HepG2 (cell line): ENCODE data around the gene HCFC1R1. TPM values are rescaled to one million over a fixed set of nuclear protein-coding genes. Genes with fewer than 3 reads are reported as not detected.

ENCODE experiments used
- CEBPG ChIP-seq: IDR thresholded peaks from 2 replicates; pipeline ENCODE4 v1.6.1; 2016
- ETV5 ChIP-seq: IDR thresholded peaks from 2 replicates; pipeline ENCODE4 v1.6.1; 2018; ENCODE audit warnings: missing biosample characterization, missing genetic modification reagents, inconsistent platforms, borderline replicate concordance
- HOXA3 ChIP-seq: sonication (generic); formaldehyde crosslinking; IDR thresholded peaks from 2 replicates; pipeline ENCODE4 v1.5.0; 2020; ENCODE audit warnings: missing genetic modification reagents
- JARID2 ChIP-seq: sonication (generic); formaldehyde crosslinking; IDR thresholded peaks from 2 replicates; pipeline ENCODE4 v1.8.1; 2023; ENCODE audit warnings: missing genetic modification reagents, inconsistent platforms; ENCODE audit not compliant: insufficient replicate concordance
- KLF15 ChIP-seq: sonication (generic); formaldehyde crosslinking; IDR thresholded peaks from 2 replicates; pipeline ENCODE4 v1.8.1; 2023; ENCODE audit warnings: borderline replicate concordance, mild to moderate bottlenecking, inconsistent platforms, missing genetic modification reagents, mixed read lengths
- KLF6 ChIP-seq: IDR thresholded peaks from 2 replicates; pipeline ENCODE4 v1.8.0; 2016; ENCODE audit warnings: missing biosample characterization, missing genetic modification reagents
- KMT2A ChIP-seq: sonication (generic); formaldehyde crosslinking; IDR thresholded peaks from 2 replicates; pipeline ENCODE4 v1.4.0; 2020; ENCODE audit warnings: missing genetic modification reagents
- PHF21A ChIP-seq: sonication (generic); formaldehyde crosslinking; IDR thresholded peaks from 2 replicates; pipeline ENCODE4 v1.5.0; 2020; ENCODE audit warnings: mild to moderate bottlenecking, missing genetic modification reagents
- SP4 ChIP-seq: sonication (generic); formaldehyde crosslinking; IDR thresholded peaks from 2 replicates; pipeline ENCODE4 v1.8.1; 2023; ENCODE audit warnings: mild to moderate bottlenecking, missing genetic modification reagents
- SRSF9 ChIP-seq: fragments of 200-400 bp; formaldehyde crosslinking; IDR thresholded peaks from 2 replicates; pipeline ENCODE4 v1.6.1; 2018; ENCODE audit warnings: borderline replicate concordance, mild to moderate bottlenecking, low read depth, low read length; ENCODE audit not compliant: insufficient read depth, poor library complexity, severe bottlenecking
- ZNF264 ChIP-seq: sonication (generic); formaldehyde crosslinking; IDR thresholded peaks from 2 replicates; pipeline ENCODE4 v1.4.0; 2020; ENCODE audit warnings: missing genetic modification reagents
- ZNF331 ChIP-seq: sonication (generic); formaldehyde crosslinking; IDR thresholded peaks from 2 replicates; pipeline ENCODE4 v1.4.0; 2020; ENCODE audit warnings: missing genetic modification reagents
- ZNF432 ChIP-seq: sonication (generic); formaldehyde crosslinking; IDR thresholded peaks from 2 replicates; pipeline ENCODE4 v1.5.0; 2020; ENCODE audit warnings: missing genetic modification reagents, mild to moderate bottlenecking, borderline replicate concordance
- polyA plus RNA-seq, 8 experiments: library from polyadenylated mRNA; depleted of rRNA in 3 of 8; stranded (reverse) in 7 of 8; unstranded in 1 of 8; fragments of >200 nt; fragmentation: Illumina TruSeq in 4 of 8; extraction: Trizol in 4 of 8; gene quantifications; 2 replicates each; pipeline versions ENCODE4 v1.2.1 to v1.2.3, GENCODE V29; 2011 to 2016; ENCODE audit warnings: low read depth in 4 of 8, missing spikeins in 1 of 8, mixed read lengths in 1 of 8; ENCODE audit not compliant: insufficient read depth in 1 of 8
- total RNA-seq, 5 experiments: library from RNA; depleted of rRNA; stranded (reverse); fragments of >200 nt; fragmentation: Illumina TruSeq; extraction: Trizol; gene quantifications; 2 replicates each; pipeline ENCODE4 v1.2.3, GENCODE V29; 2016; ENCODE audit warnings: low read depth in 1 of 5
- TF ChIP-seq, protein P1 (sequence below): IDR thresholded peaks from 2 replicates; pipeline ENCODE4 v1.6.1; 2016; ENCODE audit warnings: low read depth, control low read depth
- TF ChIP-seq, protein P2 (sequence below): IDR thresholded peaks from 2 replicates; pipeline ENCODE4 v1.6.1; 2016; ENCODE audit warnings: low read depth, missing genetic modification reagents, missing compliant biosample characterization
- TF ChIP-seq, protein P3 (sequence below): sonication (generic); formaldehyde crosslinking; IDR thresholded peaks from 2 replicates; pipeline ENCODE4; 2020; ENCODE audit warnings: missing genetic modification reagents, mild to moderate bottlenecking, borderline replicate concordance
- TF ChIP-seq, protein P4 (sequence below): IDR thresholded peaks from 2 replicates; pipeline ENCODE4 v1.6.1; 2018; ENCODE audit warnings: missing genetic modification reagents
- TF ChIP-seq, protein P5 (sequence below): IDR thresholded peaks from 2 replicates; pipeline ENCODE4 v1.6.1; 2012; ENCODE audit warnings: inconsistent platforms

Gene HCFC1R1
- total and polyA plus RNA-seq, 2 of the 13 experiments (the other 11 are each of a cell fraction or from before 2014, with no cell fraction given), result 13.8 to 16.1 TPM

DNA sequence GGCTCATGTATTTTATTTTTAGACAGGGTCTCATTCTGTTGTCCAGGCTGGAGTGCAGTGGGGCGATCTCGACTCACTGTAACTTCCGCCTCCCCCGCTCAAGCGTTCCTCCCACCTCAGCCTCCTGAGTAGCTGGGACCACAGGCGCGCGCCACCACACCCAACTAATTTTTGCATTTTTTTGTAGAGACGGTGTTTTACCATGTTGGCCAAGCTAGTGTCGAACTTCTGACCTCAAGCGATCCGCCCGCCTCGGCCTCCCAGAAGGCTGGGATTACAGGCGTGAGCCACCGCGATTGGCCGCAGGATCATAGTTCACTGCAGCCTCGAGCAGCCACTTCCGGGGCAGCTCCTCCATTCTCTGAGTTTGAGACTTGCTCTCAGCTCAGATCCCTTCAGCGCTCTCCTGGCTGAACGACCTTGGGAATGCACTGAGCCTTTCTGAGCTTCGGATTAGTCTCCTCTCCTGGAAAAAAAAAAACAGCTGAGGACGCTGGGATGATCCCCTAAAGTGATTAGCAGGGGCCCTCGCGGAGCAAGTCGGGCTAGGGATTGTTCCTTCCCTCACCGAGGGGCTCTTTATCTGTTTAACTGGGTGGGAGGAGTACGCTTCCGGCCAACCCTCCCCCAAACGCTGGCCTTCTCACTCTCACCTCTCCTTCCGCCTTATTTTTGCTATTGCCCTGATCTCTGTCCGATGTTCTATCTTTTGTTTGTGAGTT lies 42.4 kb downstream of the HCFC1R1 start (continued):
- TF ChIP-seq, protein P1, sequence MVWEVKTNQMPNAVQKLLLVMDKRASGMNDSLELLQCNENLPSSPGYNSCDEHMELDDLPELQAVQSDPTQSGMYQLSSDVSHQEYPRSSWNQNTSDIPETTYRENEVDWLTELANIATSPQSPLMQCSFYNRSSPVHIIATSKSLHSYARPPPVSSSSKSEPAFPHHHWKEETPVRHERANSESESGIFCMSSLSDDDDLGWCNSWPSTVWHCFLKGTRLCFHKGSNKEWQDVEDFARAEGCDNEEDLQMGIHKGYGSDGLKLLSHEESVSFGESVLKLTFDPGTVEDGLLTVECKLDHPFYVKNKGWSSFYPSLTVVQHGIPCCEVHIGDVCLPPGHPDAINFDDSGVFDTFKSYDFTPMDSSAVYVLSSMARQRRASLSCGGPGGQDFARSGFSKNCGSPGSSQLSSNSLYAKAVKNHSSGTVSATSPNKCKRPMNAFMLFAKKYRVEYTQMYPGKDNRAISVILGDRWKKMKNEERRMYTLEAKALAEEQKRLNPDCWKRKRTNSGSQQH, result peak; percentile 72; the same call in 1 of the 2 replicates
- TF ChIP-seq, protein P2, sequence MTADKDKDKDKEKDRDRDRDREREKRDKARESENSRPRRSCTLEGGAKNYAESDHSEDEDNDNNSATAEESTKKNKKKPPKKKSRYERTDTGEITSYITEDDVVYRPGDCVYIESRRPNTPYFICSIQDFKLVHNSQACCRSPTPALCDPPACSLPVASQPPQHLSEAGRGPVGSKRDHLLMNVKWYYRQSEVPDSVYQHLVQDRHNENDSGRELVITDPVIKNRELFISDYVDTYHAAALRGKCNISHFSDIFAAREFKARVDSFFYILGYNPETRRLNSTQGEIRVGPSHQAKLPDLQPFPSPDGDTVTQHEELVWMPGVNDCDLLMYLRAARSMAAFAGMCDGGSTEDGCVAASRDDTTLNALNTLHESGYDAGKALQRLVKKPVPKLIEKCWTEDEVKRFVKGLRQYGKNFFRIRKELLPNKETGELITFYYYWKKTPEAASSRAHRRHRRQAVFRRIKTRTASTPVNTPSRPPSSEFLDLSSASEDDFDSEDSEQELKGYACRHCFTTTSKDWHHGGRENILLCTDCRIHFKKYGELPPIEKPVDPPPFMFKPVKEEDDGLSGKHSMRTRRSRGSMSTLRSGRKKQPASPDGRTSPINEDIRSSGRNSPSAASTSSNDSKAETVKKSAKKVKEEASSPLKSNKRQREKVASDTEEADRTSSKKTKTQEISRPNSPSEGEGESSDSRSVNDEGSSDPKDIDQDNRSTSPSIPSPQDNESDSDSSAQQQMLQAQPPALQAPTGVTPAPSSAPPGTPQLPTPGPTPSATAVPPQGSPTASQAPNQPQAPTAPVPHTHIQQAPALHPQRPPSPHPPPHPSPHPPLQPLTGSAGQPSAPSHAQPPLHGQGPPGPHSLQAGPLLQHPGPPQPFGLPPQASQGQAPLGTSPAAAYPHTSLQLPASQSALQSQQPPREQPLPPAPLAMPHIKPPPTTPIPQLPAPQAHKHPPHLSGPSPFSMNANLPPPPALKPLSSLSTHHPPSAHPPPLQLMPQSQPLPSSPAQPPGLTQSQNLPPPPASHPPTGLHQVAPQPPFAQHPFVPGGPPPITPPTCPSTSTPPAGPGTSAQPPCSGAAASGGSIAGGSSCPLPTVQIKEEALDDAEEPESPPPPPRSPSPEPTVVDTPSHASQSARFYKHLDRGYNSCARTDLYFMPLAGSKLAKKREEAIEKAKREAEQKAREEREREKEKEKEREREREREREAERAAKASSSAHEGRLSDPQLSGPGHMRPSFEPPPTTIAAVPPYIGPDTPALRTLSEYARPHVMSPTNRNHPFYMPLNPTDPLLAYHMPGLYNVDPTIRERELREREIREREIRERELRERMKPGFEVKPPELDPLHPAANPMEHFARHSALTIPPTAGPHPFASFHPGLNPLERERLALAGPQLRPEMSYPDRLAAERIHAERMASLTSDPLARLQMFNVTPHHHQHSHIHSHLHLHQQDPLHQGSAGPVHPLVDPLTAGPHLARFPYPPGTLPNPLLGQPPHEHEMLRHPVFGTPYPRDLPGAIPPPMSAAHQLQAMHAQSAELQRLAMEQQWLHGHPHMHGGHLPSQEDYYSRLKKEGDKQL, result no peak
- TF ChIP-seq ETV5 (CRISPR knock-in tag) (peak; percentile 81; the same call in 1 of the 2 replicates), KMT2A (CRISPR knock-in tag) (peak; percentile 34; the same call in 1 of the 2 replicates), ZNF432 (CRISPR knock-in tag) (no peak), ZNF331 (CRISPR knock-in tag) (peak; percentile 23; the same call in 1 of the 2 replicates), SP4 (CRISPR knock-in tag) (peak; percentile 53; the same call in 1 of the 2 replicates), JARID2 (CRISPR knock-in tag) (peak; percentile 65), KLF6 (CRISPR knock-in tag) (peak; percentile 43; the same call in 1 of the 2 replicates), HOXA3 (CRISPR knock-in tag) (peak; percentile 60; the same call in 1 of the 2 replicates), PHF21A (CRISPR knock-in tag) (peak; percentile 67), ZNF264 (CRISPR knock-in tag) (0 out of 2 replicates have a peak, but pooled peaks have one; percentile 12), KLF15 (CRISPR knock-in tag) (peak; percentile 29; the same call in 1 of the 2 replicates), CEBPG (CRISPR knock-in tag) (peak; percentile 20; the same call in 1 of the 2 replicates), SRSF9 (no peak)
- TF ChIP-seq, protein P3, sequence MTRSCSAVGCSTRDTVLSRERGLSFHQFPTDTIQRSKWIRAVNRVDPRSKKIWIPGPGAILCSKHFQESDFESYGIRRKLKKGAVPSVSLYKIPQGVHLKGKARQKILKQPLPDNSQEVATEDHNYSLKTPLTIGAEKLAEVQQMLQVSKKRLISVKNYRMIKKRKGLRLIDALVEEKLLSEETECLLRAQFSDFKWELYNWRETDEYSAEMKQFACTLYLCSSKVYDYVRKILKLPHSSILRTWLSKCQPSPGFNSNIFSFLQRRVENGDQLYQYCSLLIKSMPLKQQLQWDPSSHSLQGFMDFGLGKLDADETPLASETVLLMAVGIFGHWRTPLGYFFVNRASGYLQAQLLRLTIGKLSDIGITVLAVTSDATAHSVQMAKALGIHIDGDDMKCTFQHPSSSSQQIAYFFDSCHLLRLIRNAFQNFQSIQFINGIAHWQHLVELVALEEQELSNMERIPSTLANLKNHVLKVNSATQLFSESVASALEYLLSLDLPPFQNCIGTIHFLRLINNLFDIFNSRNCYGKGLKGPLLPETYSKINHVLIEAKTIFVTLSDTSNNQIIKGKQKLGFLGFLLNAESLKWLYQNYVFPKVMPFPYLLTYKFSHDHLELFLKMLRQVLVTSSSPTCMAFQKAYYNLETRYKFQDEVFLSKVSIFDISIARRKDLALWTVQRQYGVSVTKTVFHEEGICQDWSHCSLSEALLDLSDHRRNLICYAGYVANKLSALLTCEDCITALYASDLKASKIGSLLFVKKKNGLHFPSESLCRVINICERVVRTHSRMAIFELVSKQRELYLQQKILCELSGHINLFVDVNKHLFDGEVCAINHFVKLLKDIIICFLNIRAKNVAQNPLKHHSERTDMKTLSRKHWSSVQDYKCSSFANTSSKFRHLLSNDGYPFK, result peak; percentile 35; the same call in 1 of the 2 replicates
- TF ChIP-seq, protein P4, sequence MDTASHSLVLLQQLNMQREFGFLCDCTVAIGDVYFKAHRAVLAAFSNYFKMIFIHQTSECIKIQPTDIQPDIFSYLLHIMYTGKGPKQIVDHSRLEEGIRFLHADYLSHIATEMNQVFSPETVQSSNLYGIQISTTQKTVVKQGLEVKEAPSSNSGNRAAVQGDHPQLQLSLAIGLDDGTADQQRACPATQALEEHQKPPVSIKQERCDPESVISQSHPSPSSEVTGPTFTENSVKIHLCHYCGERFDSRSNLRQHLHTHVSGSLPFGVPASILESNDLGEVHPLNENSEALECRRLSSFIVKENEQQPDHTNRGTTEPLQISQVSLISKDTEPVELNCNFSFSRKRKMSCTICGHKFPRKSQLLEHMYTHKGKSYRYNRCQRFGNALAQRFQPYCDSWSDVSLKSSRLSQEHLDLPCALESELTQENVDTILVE (CRISPR knock-in tag), result peak; percentile 56
- TF ChIP-seq, protein P5, sequence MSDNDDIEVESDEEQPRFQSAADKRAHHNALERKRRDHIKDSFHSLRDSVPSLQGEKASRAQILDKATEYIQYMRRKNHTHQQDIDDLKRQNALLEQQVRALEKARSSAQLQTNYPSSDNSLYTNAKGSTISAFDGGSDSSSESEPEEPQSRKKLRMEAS, result peak; percentile 65
